GM12801 (cell line): ENCODE measurements around the gene PRKN.

Source experiments
- CTCF ChIP-seq: IDR thresholded peaks from one replicate; pipeline ENCODE4 v1.5.1; 2011; ENCODE audit warnings: control low read depth; ENCODE audit not compliant: insufficient read length; ENCODE audit errors: extremely low read depth

PRKN gene

DNA sequence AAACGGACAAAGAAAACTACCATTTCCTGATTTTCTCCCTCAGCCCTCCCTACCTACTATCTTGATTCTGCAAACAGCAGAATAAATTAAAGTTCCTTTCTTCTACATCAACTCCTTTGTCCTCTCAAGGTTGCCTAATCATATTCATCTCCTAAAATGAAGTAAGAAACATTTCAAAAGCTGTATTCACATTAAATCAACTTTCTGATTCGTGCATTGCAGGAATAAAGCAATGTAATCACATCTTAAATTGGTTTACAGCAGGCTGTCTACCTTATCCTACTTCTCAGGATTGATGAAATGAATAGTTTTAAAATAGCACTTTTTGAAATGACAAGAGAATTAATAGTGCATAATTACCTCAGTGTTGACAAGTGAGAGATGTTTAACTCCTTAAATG is 25.1 kb downstream of the PRKN start:
- TF ChIP-seq CTCF: no peak

- TF ChIP-seq CTCF: no peak
These were observed 26.0 kb downstream of the PRKN start for GRCh38 chr6:162701551-162701950.

GRCh38 chr6:162700966-162701365 is 26.6 kb downstream of the PRKN start:
- TF ChIP-seq CTCF: no peak

GRCh38 chr6:162699961-162700360 is 27.6 kb downstream of the PRKN start:
- no peak for TF ChIP-seq CTCF

DNA sequence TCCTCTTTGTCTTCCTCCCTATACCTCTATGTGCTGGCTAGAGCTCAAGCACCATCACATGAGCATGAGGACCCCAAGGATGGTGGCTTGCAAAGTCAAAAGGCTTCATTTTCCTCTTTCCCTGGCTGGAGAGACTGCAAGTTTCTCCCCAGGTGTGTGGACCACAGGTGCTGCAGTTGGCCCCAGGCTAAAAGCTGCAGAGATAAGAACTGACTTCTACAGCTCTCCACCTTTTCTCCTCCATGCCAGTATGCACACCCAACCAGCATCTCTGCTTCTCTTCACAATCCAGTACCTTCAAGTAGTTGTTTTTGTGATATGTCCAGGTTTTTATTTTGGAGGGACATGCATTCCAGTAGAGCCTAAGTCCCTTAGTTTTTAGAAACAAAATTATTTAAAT is 29.1 kb downstream of the PRKN start:
- TF ChIP-seq CTCF: no peak

- TF ChIP-seq CTCF: no peak
These were observed 29.6 kb downstream of the PRKN start for GRCh38 chr6:162697872-162698403.

DNA sequence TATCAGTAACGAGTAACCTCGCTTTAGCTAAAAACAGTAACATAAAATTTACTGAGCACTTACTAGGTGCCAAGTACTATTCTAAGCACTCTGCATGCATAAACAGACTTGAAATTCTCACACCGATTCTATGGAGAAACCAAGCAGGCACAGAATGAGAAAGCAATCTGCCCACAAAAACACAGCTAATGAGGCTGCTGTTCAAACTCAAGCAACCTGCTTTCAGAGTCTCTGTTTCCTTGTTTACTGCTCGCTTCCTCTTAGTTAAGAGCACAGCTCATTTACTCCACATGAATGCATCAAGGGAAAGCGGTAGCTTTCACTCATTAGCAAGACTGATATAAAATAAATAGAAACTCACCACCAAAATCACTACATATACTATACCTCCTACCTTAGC is 37.4 kb downstream of the PRKN start:
- TF ChIP-seq CTCF: no peak
